ENCODE measurements around the gene HJV. TPM values are rescaled to one million over a fixed set of nuclear protein-coding genes. Genes with fewer than 3 reads are reported as not detected.
"Not testable (repeated sequence)": the region's sequence is repeated elsewhere in the genome, so short reads cannot be mapped to it uniquely, and the experiment has no call there.

HJV gene
- total and polyA plus RNA-seq, 2 of the 13 experiments (the other 11 are each of a cell fraction or from before 2014, with no cell fraction given) = 0.18 TPM; not detected in 1

DNA sequence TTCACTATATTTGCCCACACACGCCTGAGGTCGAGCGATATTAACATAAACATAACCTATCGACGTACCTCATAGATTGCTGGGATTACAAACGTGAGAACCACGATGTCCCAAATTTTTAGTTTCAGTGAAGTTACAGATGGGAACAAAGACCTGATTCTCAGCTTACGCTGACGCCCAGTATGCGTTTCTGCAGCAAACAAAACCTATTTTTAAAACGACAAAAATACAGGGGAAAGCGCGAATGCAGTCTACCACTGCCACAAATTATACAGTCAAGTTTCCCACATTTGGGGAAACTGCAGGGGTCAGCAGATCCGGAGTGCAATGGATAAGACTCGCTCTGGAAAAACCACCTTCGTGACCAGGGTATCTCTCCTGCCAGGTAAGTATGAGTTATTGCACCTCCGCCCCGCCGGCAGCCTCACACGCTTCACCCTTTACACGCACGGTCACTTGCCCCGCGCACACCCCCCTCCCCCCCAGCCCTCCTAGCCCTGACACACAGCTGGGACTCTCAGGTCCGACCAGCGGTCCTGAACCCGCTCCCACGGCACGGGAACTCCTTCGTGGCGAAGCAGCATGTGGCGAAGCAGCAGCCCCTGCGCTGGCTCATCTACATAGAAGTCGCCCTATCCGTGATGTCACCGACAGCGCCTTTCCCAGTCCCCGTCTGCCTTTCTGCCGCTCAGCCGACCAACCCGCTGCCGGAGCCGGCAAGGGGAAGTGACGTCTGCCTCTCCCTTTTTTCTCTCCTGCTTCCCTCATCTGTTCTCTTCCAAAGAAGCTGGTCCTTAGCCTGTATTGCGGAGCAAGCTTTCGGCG is 30.5 kb upstream of the HJV start (continued):
- TF ChIP-seq, protein P1, sequence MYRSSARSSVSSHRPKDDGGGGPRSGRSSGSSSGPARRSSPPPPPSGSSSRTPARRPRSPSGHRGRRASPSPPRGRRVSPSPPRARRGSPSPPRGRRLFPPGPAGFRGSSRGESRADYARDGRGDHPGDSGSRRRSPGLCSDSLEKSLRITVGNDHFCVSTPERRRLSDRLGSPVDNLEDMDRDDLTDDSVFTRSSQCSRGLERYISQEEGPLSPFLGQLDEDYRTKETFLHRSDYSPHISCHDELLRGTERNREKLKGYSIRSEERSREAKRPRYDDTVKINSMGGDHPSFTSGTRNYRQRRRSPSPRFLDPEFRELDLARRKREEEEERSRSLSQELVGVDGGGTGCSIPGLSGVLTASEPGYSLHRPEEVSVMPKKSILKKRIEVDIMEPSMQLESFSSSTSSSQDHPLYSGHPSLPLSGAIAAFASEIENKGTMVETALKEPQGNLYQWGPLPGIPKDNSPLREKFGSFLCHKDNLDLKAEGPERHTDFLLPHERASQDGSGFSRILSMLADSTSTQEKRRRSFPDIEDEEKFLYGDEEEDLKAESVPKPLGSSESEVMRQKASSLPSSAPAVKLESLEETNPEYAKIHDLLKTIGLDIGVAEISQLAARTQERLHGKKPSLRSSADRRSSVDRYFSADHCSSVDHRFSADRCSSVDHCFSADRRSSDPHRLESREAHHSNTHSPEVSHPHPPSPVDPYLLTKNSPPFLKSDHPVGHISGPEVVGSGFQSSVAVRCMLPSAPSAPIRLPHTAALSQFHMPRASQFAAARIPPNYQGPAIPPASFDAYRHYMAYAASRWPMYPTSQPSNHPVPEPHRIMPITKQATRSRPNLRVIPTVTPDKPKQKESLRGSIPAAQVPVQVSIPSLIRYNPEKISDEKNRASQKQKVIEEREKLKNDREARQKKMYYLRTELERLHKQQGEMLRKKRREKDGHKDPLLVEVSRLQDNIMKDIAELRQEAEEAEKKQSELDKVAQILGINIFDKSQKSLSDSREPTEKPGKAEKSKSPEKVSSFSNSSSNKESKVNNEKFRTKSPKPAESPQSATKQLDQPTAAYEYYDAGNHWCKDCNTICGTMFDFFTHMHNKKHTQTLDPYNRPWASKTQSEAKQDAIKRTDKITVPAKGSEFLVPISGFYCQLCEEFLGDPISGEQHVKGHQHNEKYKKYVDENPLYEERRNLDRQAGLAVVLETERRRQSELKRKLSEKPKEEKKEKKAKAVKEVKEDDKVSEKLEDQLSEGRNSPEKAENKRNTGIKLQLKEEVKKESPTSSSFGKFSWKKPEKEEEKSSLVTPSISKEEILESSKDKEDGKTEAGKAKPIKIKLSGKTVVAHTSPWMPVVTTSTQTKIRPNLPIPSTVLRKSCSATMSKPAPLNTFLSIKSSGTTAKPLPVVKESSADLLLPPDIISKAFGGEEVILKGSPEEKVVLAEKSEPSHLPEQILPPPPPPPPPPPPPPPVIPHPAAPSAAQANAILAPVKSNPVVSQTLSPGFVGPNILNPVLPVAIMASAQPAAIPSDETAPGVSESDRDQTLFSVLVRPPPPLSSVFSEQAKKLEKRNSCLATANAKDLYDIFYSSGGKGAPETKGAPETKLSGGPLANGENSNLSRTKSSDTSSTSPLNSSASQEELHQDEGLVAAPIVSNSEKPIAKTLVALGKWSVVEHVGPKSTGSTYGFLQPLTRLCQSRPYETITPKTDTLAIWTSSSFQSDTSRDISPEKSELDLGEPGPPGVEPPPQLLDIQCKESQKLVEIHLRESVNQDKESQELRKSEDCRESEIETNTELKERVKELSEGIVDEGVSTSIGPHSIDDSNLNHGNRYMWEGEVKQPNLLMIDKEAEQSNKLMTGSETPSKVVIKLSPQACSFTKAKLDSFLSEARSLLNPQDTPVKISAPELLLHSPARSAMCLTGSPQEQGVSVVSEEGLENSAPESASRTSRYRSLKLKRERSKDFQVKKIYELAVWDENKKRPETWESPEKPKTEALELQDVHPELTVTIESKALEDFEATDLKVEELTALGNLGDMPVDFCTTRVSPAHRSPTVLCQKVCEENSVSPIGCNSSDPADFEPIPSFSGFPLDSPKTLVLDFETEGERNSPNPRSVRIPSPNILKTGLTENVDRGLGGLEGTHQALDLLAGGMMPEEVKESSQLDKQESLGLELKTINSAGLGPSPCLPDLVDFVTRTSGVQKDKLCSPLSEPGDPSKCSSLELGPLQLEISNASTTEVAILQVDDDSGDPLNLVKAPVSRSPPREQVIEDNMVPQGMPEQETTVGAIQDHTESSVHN (CRISPR knock-in tag; IDR thresholded peaks at IDR 0.05) = peak; percentile 49; the same call in 1 of the 2 replicates
- TF ChIP-seq HMG20B (CRISPR knock-in tag; conservative IDR thresholded peaks at IDR 0.05) (peak; percentile 66), ZNF510 (CRISPR knock-in tag; IDR thresholded peaks at IDR 0.05; ENCODE audit: low read depth) (0 out of 2 replicates have a peak, but pooled peaks have one; percentile 31), ZNF772 (CRISPR knock-in tag; IDR thresholded peaks at IDR 0.05) (peak; percentile 70; the same call in 1 of the 2 replicates), GFI1 (CRISPR knock-in tag; IDR thresholded peaks at IDR 0.05; ENCODE audit: borderline replicate concordance) (peak; percentile 54; the same call in 1 of the 2 replicates), TCF7 (IDR thresholded peaks at IDR 0.05; ENCODE audit: low read depth) (peak; percentile 26; the same call in 1 of the 2 replicates), LCORL (IDR thresholded peaks at IDR 0.05) (peak; percentile 37; the same call in 1 of the 2 replicates), LCORL (CRISPR knock-in tag; IDR thresholded peaks at IDR 0.05) (peak; percentile 72), GATAD2A (CRISPR knock-in tag; IDR thresholded peaks at IDR 0.05) (peak; percentile 74), ATF7 (CRISPR knock-in tag; IDR thresholded peaks at IDR 0.05) (peak; percentile 72; the same call in 1 of the 2 replicates), THAP7 (CRISPR knock-in tag; IDR thresholded peaks at IDR 0.05) (0 out of 2 replicates have a peak, but pooled peaks have one; percentile 56), NFIC (IDR thresholded peaks at IDR 0.05; ENCODE audit: low read length) (peak; percentile 83), DNMT3B (CRISPR knock-in tag; conservative IDR thresholded peaks at IDR 0.05) (peak; percentile 88), ZNF788 (CRISPR knock-in tag; IDR thresholded peaks at IDR 0.05; ENCODE audit: borderline replicate concordance) (peak; percentile 75; the same call in 1 of the 2 replicates), DMAP1 (CRISPR knock-in tag; IDR thresholded peaks at IDR 0.05) (peak; percentile 63; the same call in 1 of the 2 replicates), ZFP90 (CRISPR knock-in tag; IDR thresholded peaks at IDR 0.05; ENCODE audit: borderline replicate concordance) (peak; percentile 47; the same call in 1 of the 2 replicates), ZNF614 (CRISPR knock-in tag; IDR thresholded peaks at IDR 0.05; ENCODE audit: borderline replicate concordance) (peak; percentile 83), ZNF7 (CRISPR knock-in tag; IDR thresholded peaks at IDR 0.05) (peak; percentile 53), RFX5 (IDR thresholded peaks at IDR 0.05; ENCODE audit: low read depth, low read length) (peak; percentile 13; the same call in 1 of the 2 replicates), MED13 (CRISPR knock-in tag; IDR thresholded peaks at IDR 0.05) (peak; percentile 97), MAFG (CRISPR knock-in tag; IDR thresholded peaks at IDR 0.05) (0 out of 2 replicates have a peak, but pooled peaks have one; percentile 52)
- not testable (repeated sequence) for TF ChIP-seq ATF7 (IDR thresholded peaks at IDR 0.05)
